ENCODE data around the gene OR11A1. TPM values are rescaled to one million over a fixed set of nuclear protein-coding genes. Genes with fewer than 3 reads are reported as not detected.

The OR11A1 gene
- total RNA-seq, 1 experiment from 2014 or later: not detected

DNA sequence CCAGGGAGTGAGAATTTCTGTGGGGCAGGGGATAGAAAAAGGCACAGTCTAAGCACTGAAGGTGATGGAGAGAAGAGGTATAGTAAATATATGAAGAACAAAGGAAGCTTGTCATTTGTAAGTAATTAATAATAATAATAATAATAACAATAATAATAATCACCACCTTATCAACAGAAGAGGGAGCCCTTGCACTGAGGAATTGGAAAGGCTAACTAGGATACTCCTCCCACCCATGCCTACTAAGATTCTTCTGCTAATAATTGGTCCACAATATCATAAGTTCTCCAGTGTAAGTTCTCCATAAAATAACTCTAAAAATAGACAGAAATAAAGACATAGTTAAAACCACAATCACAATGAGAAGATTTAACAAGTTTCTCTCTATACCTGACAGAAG, 80.9 kb downstream of the OR11A1 start:
- Histone ChIP-seq H3K27ac (ENCODE audit: insufficient read length, low read depth, low read length) (no peak overlapping the region), H2AK5ac (ENCODE audit: insufficient read length, low read length) (no peak overlapping the region), H2AFZ (ENCODE audit: low read length) (no peak overlapping the region), H3K79me2 (ENCODE audit: insufficient read depth, low read length) (no peaks in the 10 kb centered on the region), H2BK120ac (ENCODE audit: low read depth, low read length, poor library complexity, severe bottlenecking) (no peak overlapping the region), H4K8ac (replicated peaks; ENCODE audit: insufficient read length, low read depth, low read length) (no peak overlapping the region), H3K9ac (ENCODE audit: extremely low read depth, insufficient read length, low read length) (no peak overlapping the region), H2BK12ac (ENCODE audit: insufficient read length, low read depth, low read length) (no peak overlapping the region), H3K23ac (ENCODE audit: insufficient read length, low read depth, low read length) (no peak overlapping the region), H3K4me1 (ENCODE audit: insufficient read depth, low read length) (no peaks in the 10 kb centered on the region), H4K91ac (ENCODE audit: insufficient read length, low read depth, low read length) (no peak overlapping the region), H2BK20ac (ENCODE audit: low read depth, low read length, poor library complexity, severe bottlenecking) (no peak overlapping the region), H3K23me2 (ENCODE audit: insufficient read length, low read depth, low read length, poor library complexity, severe bottlenecking) (no peaks in the 10 kb centered on the region), H3K14ac (ENCODE audit: insufficient read depth, low read length) (no peak overlapping the region), H3T11ph (ENCODE audit: low read length) (no peak overlapping the region), H3K4me2 (ENCODE audit: insufficient read depth, insufficient read length, low read length) (no peak overlapping the region), H3K4ac (ENCODE audit: low read depth, low read length) (no peak overlapping the region), H3K9me3 (ENCODE audit: control insufficient read depth, low read depth, low read length) (no peaks in the 10 kb centered on the region), H3K56ac (ENCODE audit: insufficient read length, low read depth, low read length) (no peak overlapping the region), H4K20me1 (ENCODE audit: control insufficient read depth, insufficient read depth, insufficient read length) (no peaks in the 10 kb centered on the region), H4K5ac (ENCODE audit: insufficient read length, low read depth, low read length) (no peak overlapping the region), H3K18ac (ENCODE audit: insufficient read length, low read depth, low read length) (no peak overlapping the region), H2BK5ac (ENCODE audit: insufficient read length, low read length) (no peak overlapping the region), H2BK15ac (ENCODE audit: low read depth, low read length) (no peak overlapping the region), H3K27me3 (ENCODE audit: insufficient read depth, low read length) (no peaks in the 10 kb centered on the region), H3K79me1 (ENCODE audit: insufficient read depth, low read depth, low read length, poor library complexity, severe bottlenecking) (no peaks in the 10 kb centered on the region)
- no peaks in the 10 kb centered on the region for H3K27me3 Mint-ChIP-seq (ENCODE audit: low read depth)
- no peak for DNase-seq
- no peak overlapping the region for H3K4me3 Mint-ChIP-seq
- no peak overlapping the region for H3K27ac Mint-ChIP-seq
- H3K9me3 Mint-ChIP-seq: no peaks in the 10 kb centered on the region
- H3K4me1 Mint-ChIP-seq: peaks cover 4% of the 10 kb centered on the region in 2 experiments; a peak in 1 of 4 replicates
- TF ChIP-seq, protein P1, sequence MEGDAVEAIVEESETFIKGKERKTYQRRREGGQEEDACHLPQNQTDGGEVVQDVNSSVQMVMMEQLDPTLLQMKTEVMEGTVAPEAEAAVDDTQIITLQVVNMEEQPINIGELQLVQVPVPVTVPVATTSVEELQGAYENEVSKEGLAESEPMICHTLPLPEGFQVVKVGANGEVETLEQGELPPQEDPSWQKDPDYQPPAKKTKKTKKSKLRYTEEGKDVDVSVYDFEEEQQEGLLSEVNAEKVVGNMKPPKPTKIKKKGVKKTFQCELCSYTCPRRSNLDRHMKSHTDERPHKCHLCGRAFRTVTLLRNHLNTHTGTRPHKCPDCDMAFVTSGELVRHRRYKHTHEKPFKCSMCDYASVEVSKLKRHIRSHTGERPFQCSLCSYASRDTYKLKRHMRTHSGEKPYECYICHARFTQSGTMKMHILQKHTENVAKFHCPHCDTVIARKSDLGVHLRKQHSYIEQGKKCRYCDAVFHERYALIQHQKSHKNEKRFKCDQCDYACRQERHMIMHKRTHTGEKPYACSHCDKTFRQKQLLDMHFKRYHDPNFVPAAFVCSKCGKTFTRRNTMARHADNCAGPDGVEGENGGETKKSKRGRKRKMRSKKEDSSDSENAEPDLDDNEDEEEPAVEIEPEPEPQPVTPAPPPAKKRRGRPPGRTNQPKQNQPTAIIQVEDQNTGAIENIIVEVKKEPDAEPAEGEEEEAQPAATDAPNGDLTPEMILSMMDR (conservative IDR thresholded peaks at IDR 0.05): peak; percentile 53
- no peaks in the 10 kb centered on the region for H3K36me3 Mint-ChIP-seq (ENCODE audit: insufficient read depth in 1 of 3, low read depth in 3 of 3)

Other genes starting within 250 kb of the OR11A1 start
- not detected in 2 replicates for gene OR14J1, start 155.4 kb downstream of the OR11A1 start, total RNA-seq (2021)
- not detected in 2 replicates for gene OR5V1, start 88.2 kb downstream of the OR11A1 start, total RNA-seq (2021)
- gene OR12D3, start 81.8 kb downstream of the OR11A1 start, total RNA-seq (2021): not detected in 2 replicates
- gene OR12D2, start 61.4 kb downstream of the OR11A1 start, total RNA-seq (2021): not detected in 2 replicates
- gene OR12D1, start 42.1 kb downstream of the OR11A1 start, total RNA-seq (2021): not detected in 2 replicates
- gene OR10C1, start 17.8 kb downstream of the OR11A1 start, total RNA-seq (2021): not detected in 2 replicates
- not detected in 2 replicates for gene OR2H1, start 84 bp upstream of the OR11A1 start, total RNA-seq (2021)
- gene MAS1L, start 30.9 kb upstream of the OR11A1 start, total RNA-seq (2021): not detected in 2 replicates
- gene UBD, start 102.7 kb upstream of the OR11A1 start, total RNA-seq (2021): not detected in 2 replicates
- not detected in 2 replicates for gene OR2H2, start 128.1 kb upstream of the OR11A1 start, total RNA-seq (2021)
- 132 and 146 TPM in 2 replicates for gene GABBR1, start 176.1 kb upstream of the OR11A1 start, total RNA-seq (2021)
- gene MOG, start 200.0 kb upstream of the OR11A1 start, total RNA-seq (2021): 0.55 and 0.83 TPM in 2 replicates
- 1.4 and 1.7 TPM in 2 replicates for gene ZFP57, start 224.1 kb upstream of the OR11A1 start, total RNA-seq (2021)